ENCODE measurements around the gene SARM1. TPM values are rescaled to one million over a fixed set of nuclear protein-coding genes. Genes with fewer than 3 reads are reported as not detected.
A peak's percentile ranks its signal among the peaks of the same experiment; 100 is the strongest.

SARM1 gene
- total and polyA plus RNA-seq, 2 of the 13 experiments (the other 11 are each of a cell fraction or from before 2014, with no cell fraction given) = 0.73 to 0.86 TPM

DNA sequence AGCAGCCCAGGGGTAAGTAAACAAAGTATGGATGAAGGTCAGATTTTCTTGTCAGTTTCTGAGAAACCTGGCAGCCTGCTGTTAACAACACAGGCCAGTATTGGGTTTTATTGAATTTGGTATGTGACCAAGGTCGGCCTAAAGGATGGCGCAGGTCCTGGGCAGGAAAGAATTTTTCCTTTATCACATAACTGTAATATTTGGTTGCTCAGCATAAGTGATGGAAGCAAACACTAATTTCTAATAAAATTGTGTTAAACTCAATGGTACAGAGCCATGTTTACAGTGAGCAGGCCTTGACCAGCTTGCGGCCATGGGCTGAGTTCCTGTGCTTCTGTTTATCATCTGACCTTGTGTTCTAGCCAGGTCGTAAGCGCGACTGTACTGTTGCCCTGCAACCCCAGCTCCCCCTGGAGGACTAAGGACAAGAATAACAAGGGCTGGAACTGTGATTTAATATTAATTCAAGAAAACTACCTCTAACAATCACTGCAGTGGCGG is 24.7 kb upstream of the SARM1 start (continued):
- peak; percentile 68 for TF ChIP-seq KAT8 (CRISPR knock-in tag; IDR thresholded peaks at IDR 0.05)
- TF ChIP-seq, protein P1, sequence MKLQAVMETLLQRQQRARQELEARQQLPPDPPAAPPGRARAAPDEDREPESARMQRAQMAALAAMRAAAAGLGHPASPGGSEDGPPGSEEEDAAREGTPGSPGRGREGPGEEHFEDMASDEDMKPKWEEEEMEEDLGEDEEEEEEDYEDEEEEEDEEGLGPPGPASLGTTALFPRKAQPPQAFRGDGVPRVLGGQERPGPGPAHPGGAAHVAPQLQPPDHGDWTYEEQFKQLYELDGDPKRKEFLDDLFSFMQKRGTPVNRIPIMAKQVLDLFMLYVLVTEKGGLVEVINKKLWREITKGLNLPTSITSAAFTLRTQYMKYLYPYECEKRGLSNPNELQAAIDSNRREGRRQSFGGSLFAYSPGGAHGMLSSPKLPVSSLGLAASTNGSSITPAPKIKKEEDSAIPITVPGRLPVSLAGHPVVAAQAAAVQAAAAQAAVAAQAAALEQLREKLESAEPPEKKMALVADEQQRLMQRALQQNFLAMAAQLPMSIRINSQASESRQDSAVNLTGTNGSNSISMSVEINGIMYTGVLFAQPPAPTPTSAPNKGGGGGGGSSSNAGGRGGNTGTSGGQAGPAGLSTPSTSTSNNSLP (IDR thresholded peaks at IDR 0.05; ENCODE audit: low read depth, low read length) = peak; percentile 69
- 0 out of 2 replicates have a peak, but pooled peaks have one; percentile 28 for TF ChIP-seq KDM4B (CRISPR knock-in tag; IDR thresholded peaks at IDR 0.05)
- TF ChIP-seq, protein P2, sequence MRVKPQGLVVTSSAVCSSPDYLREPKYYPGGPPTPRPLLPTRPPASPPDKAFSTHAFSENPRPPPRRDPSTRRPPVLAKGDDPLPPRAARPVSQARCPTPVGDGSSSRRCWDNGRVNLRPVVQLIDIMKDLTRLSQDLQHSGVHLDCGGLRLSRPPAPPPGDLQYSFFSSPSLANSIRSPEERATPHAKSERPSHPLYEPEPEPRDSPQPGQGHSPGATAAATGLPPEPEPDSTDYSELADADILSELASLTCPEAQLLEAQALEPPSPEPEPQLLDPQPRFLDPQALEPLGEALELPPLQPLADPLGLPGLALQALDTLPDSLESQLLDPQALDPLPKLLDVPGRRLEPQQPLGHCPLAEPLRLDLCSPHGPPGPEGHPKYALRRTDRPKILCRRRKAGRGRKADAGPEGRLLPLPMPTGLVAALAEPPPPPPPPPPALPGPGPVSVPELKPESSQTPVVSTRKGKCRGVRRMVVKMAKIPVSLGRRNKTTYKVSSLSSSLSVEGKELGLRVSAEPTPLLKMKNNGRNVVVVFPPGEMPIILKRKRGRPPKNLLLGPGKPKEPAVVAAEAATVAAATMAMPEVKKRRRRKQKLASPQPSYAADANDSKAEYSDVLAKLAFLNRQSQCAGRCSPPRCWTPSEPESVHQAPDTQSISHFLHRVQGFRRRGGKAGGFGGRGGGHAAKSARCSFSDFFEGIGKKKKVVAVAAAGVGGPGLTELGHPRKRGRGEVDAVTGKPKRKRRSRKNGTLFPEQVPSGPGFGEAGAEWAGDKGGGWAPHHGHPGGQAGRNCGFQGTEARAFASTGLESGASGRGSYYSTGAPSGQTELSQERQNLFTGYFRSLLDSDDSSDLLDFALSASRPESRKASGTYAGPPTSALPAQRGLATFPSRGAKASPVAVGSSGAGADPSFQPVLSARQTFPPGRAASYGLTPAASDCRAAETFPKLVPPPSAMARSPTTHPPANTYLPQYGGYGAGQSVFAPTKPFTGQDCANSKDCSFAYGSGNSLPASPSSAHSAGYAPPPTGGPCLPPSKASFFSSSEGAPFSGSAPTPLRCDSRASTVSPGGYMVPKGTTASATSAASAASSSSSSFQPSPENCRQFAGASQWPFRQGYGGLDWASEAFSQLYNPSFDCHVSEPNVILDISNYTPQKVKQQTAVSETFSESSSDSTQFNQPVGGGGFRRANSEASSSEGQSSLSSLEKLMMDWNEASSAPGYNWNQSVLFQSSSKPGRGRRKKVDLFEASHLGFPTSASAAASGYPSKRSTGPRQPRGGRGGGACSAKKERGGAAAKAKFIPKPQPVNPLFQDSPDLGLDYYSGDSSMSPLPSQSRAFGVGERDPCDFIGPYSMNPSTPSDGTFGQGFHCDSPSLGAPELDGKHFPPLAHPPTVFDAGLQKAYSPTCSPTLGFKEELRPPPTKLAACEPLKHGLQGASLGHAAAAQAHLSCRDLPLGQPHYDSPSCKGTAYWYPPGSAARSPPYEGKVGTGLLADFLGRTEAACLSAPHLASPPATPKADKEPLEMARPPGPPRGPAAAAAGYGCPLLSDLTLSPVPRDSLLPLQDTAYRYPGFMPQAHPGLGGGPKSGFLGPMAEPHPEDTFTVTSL (CRISPR knock-in tag; IDR thresholded peaks at IDR 0.05; ENCODE audit: borderline replicate concordance) = peak; percentile 47; the same call in 1 of the 2 replicates
- TF ChIP-seq, protein P3, sequence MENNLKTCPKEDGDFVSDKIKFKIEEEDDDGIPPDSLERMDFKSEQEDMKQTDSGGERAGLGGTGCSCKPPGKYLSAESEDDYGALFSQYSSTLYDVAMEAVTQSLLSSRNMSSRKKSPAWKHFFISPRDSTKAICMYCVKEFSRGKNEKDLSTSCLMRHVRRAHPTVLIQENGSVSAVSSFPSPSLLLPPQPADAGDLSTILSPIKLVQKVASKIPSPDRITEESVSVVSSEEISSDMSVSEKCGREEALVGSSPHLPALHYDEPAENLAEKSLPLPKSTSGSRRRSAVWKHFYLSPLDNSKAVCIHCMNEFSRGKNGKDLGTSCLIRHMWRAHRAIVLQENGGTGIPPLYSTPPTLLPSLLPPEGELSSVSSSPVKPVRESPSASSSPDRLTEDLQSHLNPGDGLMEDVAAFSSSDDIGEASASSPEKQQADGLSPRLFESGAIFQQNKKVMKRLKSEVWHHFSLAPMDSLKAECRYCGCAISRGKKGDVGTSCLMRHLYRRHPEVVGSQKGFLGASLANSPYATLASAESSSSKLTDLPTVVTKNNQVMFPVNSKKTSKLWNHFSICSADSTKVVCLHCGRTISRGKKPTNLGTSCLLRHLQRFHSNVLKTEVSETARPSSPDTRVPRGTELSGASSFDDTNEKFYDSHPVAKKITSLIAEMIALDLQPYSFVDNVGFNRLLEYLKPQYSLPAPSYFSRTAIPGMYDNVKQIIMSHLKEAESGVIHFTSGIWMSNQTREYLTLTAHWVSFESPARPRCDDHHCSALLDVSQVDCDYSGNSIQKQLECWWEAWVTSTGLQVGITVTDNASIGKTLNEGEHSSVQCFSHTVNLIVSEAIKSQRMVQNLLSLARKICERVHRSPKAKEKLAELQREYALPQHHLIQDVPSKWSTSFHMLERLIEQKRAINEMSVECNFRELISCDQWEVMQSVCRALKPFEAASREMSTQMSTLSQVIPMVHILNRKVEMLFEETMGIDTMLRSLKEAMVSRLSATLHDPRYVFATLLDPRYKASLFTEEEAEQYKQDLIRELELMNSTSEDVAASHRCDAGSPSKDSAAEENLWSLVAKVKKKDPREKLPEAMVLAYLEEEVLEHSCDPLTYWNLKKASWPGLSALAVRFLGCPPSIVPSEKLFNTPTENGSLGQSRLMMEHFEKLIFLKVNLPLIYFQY (CRISPR knock-in tag; IDR thresholded peaks at IDR 0.05; ENCODE audit: borderline replicate concordance) = peak; percentile 46; the same call in 1 of the 2 replicates
- peak; percentile 88; the same call in 1 of the 2 replicates for TF ChIP-seq FOXK1 (CRISPR knock-in tag; IDR thresholded peaks at IDR 0.05; ENCODE audit: borderline replicate concordance, low read depth)
- TF ChIP-seq, protein P4, sequence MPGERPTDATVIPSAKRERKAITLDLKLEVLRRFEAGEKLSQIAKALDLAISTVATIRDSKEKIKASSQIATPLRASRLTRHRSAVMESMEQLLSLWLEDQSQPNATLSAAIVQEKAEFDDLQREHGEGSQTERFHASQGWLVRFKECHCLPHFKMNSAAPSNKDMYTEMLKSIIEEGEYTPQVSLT (CRISPR knock-in tag; IDR thresholded peaks at IDR 0.05; ENCODE audit: borderline replicate concordance, low read depth) = no peak
- peak; percentile 46; the same call in 1 of the 2 replicates for TF ChIP-seq NCOA2 (CRISPR knock-in tag; IDR thresholded peaks at IDR 0.05)
- TF ChIP-seq IRF2 (CRISPR knock-in tag; IDR thresholded peaks at IDR 0.05) = 0 out of 2 replicates have a peak, but pooled peaks have one; percentile 38
- TF ChIP-seq RXRA (CRISPR knock-in tag; IDR thresholded peaks at IDR 0.05) = peak; percentile 41; the same call in 1 of the 2 replicates
- TF ChIP-seq ZNF614 (CRISPR knock-in tag; IDR thresholded peaks at IDR 0.05; ENCODE audit: borderline replicate concordance) = 0 out of 2 replicates have a peak, but pooled peaks have one; percentile 58
- TF ChIP-seq ASH2L (IDR thresholded peaks at IDR 0.05; ENCODE audit: insufficient read length, low read depth, low read length) = peak; percentile 24
- TF ChIP-seq, protein P5, sequence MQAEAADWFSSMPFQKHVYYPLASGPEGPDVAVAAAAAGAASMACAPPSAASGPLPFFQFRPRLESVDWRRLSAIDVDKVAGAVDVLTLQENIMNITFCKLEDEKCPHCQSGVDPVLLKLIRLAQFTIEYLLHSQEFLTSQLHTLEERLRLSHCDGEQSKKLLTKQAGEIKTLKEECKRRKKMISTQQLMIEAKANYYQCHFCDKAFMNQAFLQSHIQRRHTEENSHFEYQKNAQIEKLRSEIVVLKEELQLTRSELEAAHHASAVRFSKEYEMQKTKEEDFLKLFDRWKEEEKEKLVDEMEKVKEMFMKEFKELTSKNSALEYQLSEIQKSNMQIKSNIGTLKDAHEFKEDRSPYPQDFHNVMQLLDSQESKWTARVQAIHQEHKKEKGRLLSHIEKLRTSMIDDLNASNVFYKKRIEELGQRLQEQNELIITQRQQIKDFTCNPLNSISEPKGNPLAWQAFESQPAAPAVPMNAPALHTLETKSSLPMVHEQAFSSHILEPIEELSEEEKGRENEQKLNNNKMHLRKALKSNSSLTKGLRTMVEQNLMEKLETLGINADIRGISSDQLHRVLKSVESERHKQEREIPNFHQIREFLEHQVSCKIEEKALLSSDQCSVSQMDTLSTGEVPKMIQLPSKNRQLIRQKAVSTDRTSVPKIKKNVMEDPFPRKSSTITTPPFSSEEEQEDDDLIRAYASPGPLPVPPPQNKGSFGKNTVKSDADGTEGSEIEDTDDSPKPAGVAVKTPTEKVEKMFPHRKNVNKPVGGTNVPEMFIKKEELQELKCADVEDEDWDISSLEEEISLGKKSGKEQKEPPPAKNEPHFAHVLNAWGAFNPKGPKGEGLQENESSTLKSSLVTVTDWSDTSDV (CRISPR knock-in tag; IDR thresholded peaks at IDR 0.05) = no peak
- TF ChIP-seq ELF4 (CRISPR knock-in tag; IDR thresholded peaks at IDR 0.05; ENCODE audit: borderline replicate concordance) = no peak
